PC-9 (cell line): ENCODE results near the gene GOT2.

Experiments
- EZH2 ChIP-seq: fragments of 200-600 bp; sonication (generic); IDR thresholded peaks from 2 replicates; pipeline ENCODE4 v1.8.0; 2017; ENCODE audit warnings: antibody characterized with exemption, low read depth
- TF ChIP-seq, protein P1 (sequence below): fragments of 200-600 bp; sonication (generic); conservative IDR thresholded peaks from 2 replicates; pipeline ENCODE4 v1.6.1; 2017; ENCODE audit warnings: mixed run types, antibody characterized with exemption, mild to moderate bottlenecking, moderate library complexity

GRCh38 chr16:58744497-58744896 is 10.4 kb upstream of the GOT2 start:
- TF ChIP-seq, protein P1, sequence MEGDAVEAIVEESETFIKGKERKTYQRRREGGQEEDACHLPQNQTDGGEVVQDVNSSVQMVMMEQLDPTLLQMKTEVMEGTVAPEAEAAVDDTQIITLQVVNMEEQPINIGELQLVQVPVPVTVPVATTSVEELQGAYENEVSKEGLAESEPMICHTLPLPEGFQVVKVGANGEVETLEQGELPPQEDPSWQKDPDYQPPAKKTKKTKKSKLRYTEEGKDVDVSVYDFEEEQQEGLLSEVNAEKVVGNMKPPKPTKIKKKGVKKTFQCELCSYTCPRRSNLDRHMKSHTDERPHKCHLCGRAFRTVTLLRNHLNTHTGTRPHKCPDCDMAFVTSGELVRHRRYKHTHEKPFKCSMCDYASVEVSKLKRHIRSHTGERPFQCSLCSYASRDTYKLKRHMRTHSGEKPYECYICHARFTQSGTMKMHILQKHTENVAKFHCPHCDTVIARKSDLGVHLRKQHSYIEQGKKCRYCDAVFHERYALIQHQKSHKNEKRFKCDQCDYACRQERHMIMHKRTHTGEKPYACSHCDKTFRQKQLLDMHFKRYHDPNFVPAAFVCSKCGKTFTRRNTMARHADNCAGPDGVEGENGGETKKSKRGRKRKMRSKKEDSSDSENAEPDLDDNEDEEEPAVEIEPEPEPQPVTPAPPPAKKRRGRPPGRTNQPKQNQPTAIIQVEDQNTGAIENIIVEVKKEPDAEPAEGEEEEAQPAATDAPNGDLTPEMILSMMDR, result no peak
- TF ChIP-seq EZH2, result no peak
